Testis (tissue), 2 donors: ENCODE data around the gene PPP1R14D.

ENCODE experiments used
- CTCF ChIP-seq, 3 experiments: fragments of 450-650 bp in 2 of 3; fragments of 200-600 bp in 1 of 3; sonication (generic) in 1 of 3; IDR thresholded peaks; one replicate each; pipeline ENCODE4 v1.5.1; 2016 to 2019; ENCODE audit warnings: antibody characterized with exemption in 3 of 3, mild to moderate bottlenecking in 2 of 3, moderate library complexity in 1 of 3
- POLR2A ChIP-seq: fragments of 450-650 bp; IDR thresholded peaks from one replicate; pipeline ENCODE4 v1.6.1; 2017; ENCODE audit warnings: antibody characterized with exemption, mild to moderate bottlenecking, moderate library complexity

- TF ChIP-seq CTCF (IDR thresholded peaks at IDR 0.05) = no peak
- no peak for TF ChIP-seq POLR2A
These were observed 32.0 kb downstream of the PPP1R14D start for GRCh38 chr15:40796512-40796911.
